ENCODE data around the gene TAPBP. TPM values are rescaled to one million over a fixed set of nuclear protein-coding genes. Genes with fewer than 3 reads are reported as not detected.

Gene TAPBP
- total and polyA plus RNA-seq, 9 of the 15 experiments (the other 6 are each of a cell fraction or from before 2014, with no cell fraction given), result 5.6 to 74.0 (median 22.3) TPM

DNA sequence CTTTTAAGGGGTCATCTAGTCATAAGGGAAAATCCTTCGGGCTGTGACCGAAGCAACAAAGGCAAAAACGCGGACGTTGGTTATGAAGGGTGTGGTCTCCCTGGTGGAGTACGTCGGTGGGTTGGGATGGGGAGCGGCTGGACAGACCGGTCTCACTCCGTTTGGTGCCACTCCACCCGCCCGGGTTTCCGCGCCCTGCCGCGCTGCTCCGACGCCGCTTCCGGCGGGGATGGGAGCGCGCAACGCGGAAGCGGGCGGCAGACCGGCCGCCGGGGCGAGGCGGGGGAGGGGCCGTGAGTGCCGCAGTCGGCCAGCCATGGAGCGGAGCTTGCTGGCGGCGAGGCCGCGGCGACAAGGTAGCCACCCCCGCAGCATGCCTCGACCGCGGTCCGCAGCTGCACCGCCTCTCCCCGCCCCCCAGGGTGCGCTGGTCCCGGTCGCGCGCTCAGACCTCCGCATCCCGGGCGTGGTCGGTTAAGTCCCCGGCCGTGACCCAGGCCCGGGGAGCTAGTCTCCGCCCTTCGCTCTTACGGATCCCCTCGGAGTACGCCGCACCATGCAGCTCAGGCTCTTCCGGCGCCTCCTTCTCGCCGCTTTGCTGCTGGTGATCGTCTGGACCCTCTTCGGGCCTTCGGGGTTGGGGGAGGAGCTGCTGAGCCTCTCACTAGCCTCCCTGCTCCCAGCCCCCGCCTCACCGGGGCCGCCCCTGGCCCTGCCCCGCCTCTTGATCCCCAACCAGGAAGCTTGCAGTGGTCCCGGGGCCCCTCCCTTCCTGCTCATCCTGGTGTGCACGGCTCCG, 36.8 kb downstream of the TAPBP start, which contains the start of gene B3GALT4 (continued):
- TF ChIP-seq TGIF2 (CRISPR knock-in tag; IDR thresholded peaks at IDR 0.05) (peak; percentile 72; the same call in 1 of the 2 replicates), TRIM28 (IDR thresholded peaks at IDR 0.05) (peak; percentile 18; the same call in 1 of the 2 replicates), SMARCA5 (IDR thresholded peaks at IDR 0.05) (0 out of 2 replicates have a peak, but pooled peaks have one; percentile 2), POLR2AphosphoS2 (IDR thresholded peaks at IDR 0.05; ENCODE audit: low read length) (peak; percentile 98), BRCA1 (IDR thresholded peaks at IDR 0.05) (no peak), BRCA1 (CRISPR knock-in tag; IDR thresholded peaks at IDR 0.05) (0 out of 2 replicates have a peak, but pooled peaks have one; percentile 79), RBM39 (optimal IDR thresholded peaks at IDR 0.05; ENCODE audit: low read depth, low read length) (peak; percentile 75), TOE1 (IDR thresholded peaks at IDR 0.05; ENCODE audit: borderline replicate concordance) (no peak; the same call in 1 of the 2 replicates), TOE1 (CRISPR knock-in tag; IDR thresholded peaks at IDR 0.05; ENCODE audit: borderline replicate concordance, low read depth) (peak; percentile 59; the same call in 1 of the 2 replicates), PHB2 (IDR thresholded peaks at IDR 0.05; ENCODE audit: low read depth) (no peak), ADNP (tag; IDR thresholded peaks at IDR 0.05) (no peak)
- TF ChIP-seq, protein P1, sequence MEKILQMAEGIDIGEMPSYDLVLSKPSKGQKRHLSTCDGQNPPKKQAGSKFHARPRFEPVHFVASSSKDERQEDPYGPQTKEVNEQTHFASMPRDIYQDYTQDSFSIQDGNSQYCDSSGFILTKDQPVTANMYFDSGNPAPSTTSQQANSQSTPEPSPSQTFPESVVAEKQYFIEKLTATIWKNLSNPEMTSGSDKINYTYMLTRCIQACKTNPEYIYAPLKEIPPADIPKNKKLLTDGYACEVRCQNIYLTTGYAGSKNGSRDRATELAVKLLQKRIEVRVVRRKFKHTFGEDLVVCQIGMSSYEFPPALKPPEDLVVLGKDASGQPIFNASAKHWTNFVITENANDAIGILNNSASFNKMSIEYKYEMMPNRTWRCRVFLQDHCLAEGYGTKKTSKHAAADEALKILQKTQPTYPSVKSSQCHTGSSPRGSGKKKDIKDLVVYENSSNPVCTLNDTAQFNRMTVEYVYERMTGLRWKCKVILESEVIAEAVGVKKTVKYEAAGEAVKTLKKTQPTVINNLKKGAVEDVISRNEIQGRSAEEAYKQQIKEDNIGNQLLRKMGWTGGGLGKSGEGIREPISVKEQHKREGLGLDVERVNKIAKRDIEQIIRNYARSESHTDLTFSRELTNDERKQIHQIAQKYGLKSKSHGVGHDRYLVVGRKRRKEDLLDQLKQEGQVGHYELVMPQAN (IDR thresholded peaks at IDR 0.05; ENCODE audit: borderline replicate concordance), result no peak
- TF ChIP-seq, protein P2, sequence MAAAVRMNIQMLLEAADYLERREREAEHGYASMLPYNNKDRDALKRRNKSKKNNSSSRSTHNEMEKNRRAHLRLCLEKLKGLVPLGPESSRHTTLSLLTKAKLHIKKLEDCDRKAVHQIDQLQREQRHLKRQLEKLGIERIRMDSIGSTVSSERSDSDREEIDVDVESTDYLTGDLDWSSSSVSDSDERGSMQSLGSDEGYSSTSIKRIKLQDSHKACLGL (CRISPR knock-in tag; IDR thresholded peaks at IDR 0.05; ENCODE audit: borderline replicate concordance, poor library complexity, severe bottlenecking), result no peak

Data from K562 (cell line).